ENCODE results near the gene MFAP1. TPM values are rescaled to one million over a fixed set of nuclear protein-coding genes. Genes with fewer than 3 reads are reported as not detected.

MFAP1 gene
- total RNA-seq, 3 donors from 2014 or later, result 14.4 to 26.3 (median 15.7) TPM

- Histone ChIP-seq H3K4me1 (no peaks in the 10 kb centered on the region), H3K36me3 (no peaks in the 10 kb centered on the region), H3K27me3 (no peaks in the 10 kb centered on the region), H3K9me3 (no peaks in the 10 kb centered on the region), H3K4me3 (no peak overlapping the region), H3K27ac (peak overlapping the region in 1 of 2 donors; percentile 13)
- intact Hi-C loops (cut with DNase I; ENCODE audit: low total_unique reads), result no loop called here
- no peak for DNase-seq (ENCODE audit: low spot score in 2 of 2)
- no peak for TF ChIP-seq POLR2A (IDR thresholded peaks at IDR 0.05)
- no peak for TF ChIP-seq POLR2AphosphoS5 (IDR thresholded peaks at IDR 0.05)
- no peak for TF ChIP-seq CTCF (IDR thresholded peaks at IDR 0.05)
Measured at GRCh38 chr15:43774062-43774461, 50.4 kb downstream of the MFAP1 start.

- Histone ChIP-seq H3K4me1 (no peaks in the 10 kb centered on the region), H3K4me3 (no peak overlapping the region), H3K27ac (no peak overlapping the region), H3K27me3 (no peaks in the 10 kb centered on the region), H3K9me3 (no peaks in the 10 kb centered on the region), H3K36me3 (no peaks in the 10 kb centered on the region)
- intact Hi-C loops (cut with DNase I; ENCODE audit: low total_unique reads), result no loop called here
- no peak for DNase-seq (ENCODE audit: low spot score in 2 of 2)
- TF ChIP-seq CTCF (IDR thresholded peaks at IDR 0.05), result no peak
- no peak for TF ChIP-seq POLR2A (IDR thresholded peaks at IDR 0.05)
- no peak for TF ChIP-seq POLR2AphosphoS5 (IDR thresholded peaks at IDR 0.05)
Measured at GRCh38 chr15:43772624-43773023, 51.9 kb downstream of the MFAP1 start.

GRCh38 chr15:43771816-43772215 is 52.7 kb downstream of the MFAP1 start:
- Histone ChIP-seq H3K27ac (no peak overlapping the region), H3K27me3 (no peaks in the 10 kb centered on the region), H3K4me1 (no peaks in the 10 kb centered on the region), H3K4me3 (no peak overlapping the region), H3K9me3 (no peaks in the 10 kb centered on the region), H3K36me3 (no peaks in the 10 kb centered on the region)
- TF ChIP-seq CTCF (IDR thresholded peaks at IDR 0.05), result no peak
- no peak for TF ChIP-seq POLR2AphosphoS5 (IDR thresholded peaks at IDR 0.05)
- no peak for DNase-seq (ENCODE audit: low spot score in 2 of 2)
- intact Hi-C loops (cut with DNase I; ENCODE audit: low total_unique reads), result no loop called here

GRCh38 chr15:43769584-43770228 is 54.8 kb downstream of the MFAP1 start:
- intact Hi-C loops (cut with DNase I; ENCODE audit: low total_unique reads), result no loop called here
- no peak for DNase-seq (ENCODE audit: low spot score in 2 of 2)

More at GRCh38 chr15:43769584-43770228, 54.8 kb downstream of the MFAP1 start:
- Histone ChIP-seq H3K4me1 (no peaks in the 10 kb centered on the region), H3K36me3 (no peaks in the 10 kb centered on the region), H3K4me3 (no peak overlapping the region), H3K27ac (no peak overlapping the region), H3K9me3 (no peaks in the 10 kb centered on the region), H3K27me3 (no peaks in the 10 kb centered on the region)
- TF ChIP-seq CTCF (IDR thresholded peaks at IDR 0.05) (peak; percentile 52 to 60 (median 53)), POLR2A (IDR thresholded peaks at IDR 0.05) (no peak)
